Vagina (tissue), 2 donors: ENCODE measurements around the gene ERCC5. TPM values are rescaled to one million over a fixed set of nuclear protein-coding genes. Genes with fewer than 3 reads are reported as not detected.

ENCODE experiments used
- DNase-seq, 2 donors: peaks; one replicate each; pipeline ENCODE4 v3.0.0-alpha.2; 2017; ENCODE audit errors: extremely low spot score in 2 of 2
- H3K27ac ChIP-seq: fragments of 200-600 bp; sonication (generic); one replicate; pipeline ENCODE4 v1.5.1; 2019
- H3K27me3 ChIP-seq: fragments of 200-600 bp; sonication (generic); one replicate; pipeline ENCODE4 v1.5.1; 2019
- H3K36me3 ChIP-seq, 2 donors: fragments of 200-600 bp; sonication (generic); one replicate each; pipeline ENCODE4 v1.5.1; 2017 to 2019
- H3K4me1 ChIP-seq: fragments of 200-600 bp; sonication (generic); one replicate; pipeline ENCODE4 v1.5.1; 2019
- H3K4me3 ChIP-seq, 2 donors: fragments of 200-600 bp; sonication (generic); 1 replicate in 1 of 2; 2 replicates in 1 of 2; pipeline ENCODE4 v1.5.1; 2016 to 2019
- H3K9me3 ChIP-seq: fragments of 200-600 bp; sonication (generic); one replicate; pipeline ENCODE4 v1.5.1; 2019
- POLR2A ChIP-seq, 2 donors: fragments of 450-650 bp; IDR thresholded peaks; one replicate each; pipeline ENCODE4 v1.6.1; 2017; ENCODE audit warnings: antibody characterized with exemption in 2 of 2, mild to moderate bottlenecking in 2 of 2, moderate library complexity in 2 of 2
- POLR2AphosphoS5 ChIP-seq, 2 donors: sonication (generic); formaldehyde crosslinking; IDR thresholded peaks; one replicate each; pipeline ENCODE4 v1.9.0; 2017; ENCODE audit warnings: antibody characterized with exemption in 2 of 2, mild to moderate bottlenecking in 2 of 2, low read depth in 1 of 2; ENCODE audit not compliant: insufficient read depth in 1 of 2
- intact Hi-C: fragments of 100-400 bp; cut with DNase I; formaldehyde crosslinking; loops from one replicate; pipeline ENCODE4 v1.15.1; 2023
- total RNA-seq: library from RNA; depleted of rRNA; stranded (reverse); fragments of >200 nt; gene quantifications from one replicate; pipeline ENCODE4 v1.2.3, GENCODE V29; 2016
- TF ChIP-seq, protein P1 (sequence below), 3 experiments: fragments of 450-650 bp in 2 of 3; fragments of 200-600 bp in 1 of 3; sonication (generic) in 1 of 3; IDR thresholded peaks; one replicate each; pipeline ENCODE4 v1.5.1; 2017 to 2019; ENCODE audit warnings: antibody characterized with exemption in 3 of 3, mild to moderate bottlenecking in 2 of 3, moderate library complexity in 2 of 3

Gene ERCC5
- total RNA-seq, 1 donor from 2014 or later = 41.3 TPM

GRCh38 chr13:102863590-102863989 lies 17.8 kb downstream of the ERCC5 start:
- TF ChIP-seq, protein P1, sequence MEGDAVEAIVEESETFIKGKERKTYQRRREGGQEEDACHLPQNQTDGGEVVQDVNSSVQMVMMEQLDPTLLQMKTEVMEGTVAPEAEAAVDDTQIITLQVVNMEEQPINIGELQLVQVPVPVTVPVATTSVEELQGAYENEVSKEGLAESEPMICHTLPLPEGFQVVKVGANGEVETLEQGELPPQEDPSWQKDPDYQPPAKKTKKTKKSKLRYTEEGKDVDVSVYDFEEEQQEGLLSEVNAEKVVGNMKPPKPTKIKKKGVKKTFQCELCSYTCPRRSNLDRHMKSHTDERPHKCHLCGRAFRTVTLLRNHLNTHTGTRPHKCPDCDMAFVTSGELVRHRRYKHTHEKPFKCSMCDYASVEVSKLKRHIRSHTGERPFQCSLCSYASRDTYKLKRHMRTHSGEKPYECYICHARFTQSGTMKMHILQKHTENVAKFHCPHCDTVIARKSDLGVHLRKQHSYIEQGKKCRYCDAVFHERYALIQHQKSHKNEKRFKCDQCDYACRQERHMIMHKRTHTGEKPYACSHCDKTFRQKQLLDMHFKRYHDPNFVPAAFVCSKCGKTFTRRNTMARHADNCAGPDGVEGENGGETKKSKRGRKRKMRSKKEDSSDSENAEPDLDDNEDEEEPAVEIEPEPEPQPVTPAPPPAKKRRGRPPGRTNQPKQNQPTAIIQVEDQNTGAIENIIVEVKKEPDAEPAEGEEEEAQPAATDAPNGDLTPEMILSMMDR (IDR thresholded peaks at IDR 0.05) = no peak
- no peak for TF ChIP-seq POLR2A (IDR thresholded peaks at IDR 0.05)
- TF ChIP-seq POLR2AphosphoS5 (IDR thresholded peaks at IDR 0.05; ENCODE audit: insufficient read depth in 1 of 2, low read depth in 1 of 2) = no peak
- Histone ChIP-seq H3K4me1 (no peaks in the 10 kb centered on the region), H3K4me3 (no peak overlapping the region), H3K27me3 (no peaks in the 10 kb centered on the region), H3K36me3 (peaks cover 11 to 95% of the 10 kb centered on the region in 2 donors), H3K9me3 (no peaks in the 10 kb centered on the region), H3K27ac (no peak overlapping the region)
- no peak for DNase-seq
- intact Hi-C loops = no loop called here

- TF ChIP-seq, protein P1 (IDR thresholded peaks at IDR 0.05) = no peak
- TF ChIP-seq POLR2AphosphoS5 (IDR thresholded peaks at IDR 0.05; ENCODE audit: insufficient read depth in 1 of 2, low read depth in 1 of 2) = no peak
- TF ChIP-seq POLR2A (IDR thresholded peaks at IDR 0.05) = no peak
- no peak for DNase-seq
- intact Hi-C loops = no loop called here
- H3K27me3 ChIP-seq = no peaks in the 10 kb centered on the region
- no peak overlapping the region for H3K27ac ChIP-seq
- no peak overlapping the region for H3K4me3 ChIP-seq
- no peaks in the 10 kb centered on the region for H3K9me3 ChIP-seq
- peaks cover 8 to 75% of the 10 kb centered on the region in 2 donors for H3K36me3 ChIP-seq
- peaks cover 13% of the 10 kb centered on the region for H3K4me1 ChIP-seq
These were observed 22.6 kb downstream of the ERCC5 start for GRCh38 chr13:102868366-102868936.

GRCh38 chr13:102869948-102870676 lies 24.3 kb downstream of the ERCC5 start:
- TF ChIP-seq POLR2A (IDR thresholded peaks at IDR 0.05) (no peak), POLR2AphosphoS5 (IDR thresholded peaks at IDR 0.05; ENCODE audit: insufficient read depth in 1 of 2, low read depth in 1 of 2) (no peak)
- TF ChIP-seq, protein P1 (IDR thresholded peaks at IDR 0.05) = no peak
- Histone ChIP-seq H3K36me3 (peaks cover 8 to 68% of the 10 kb centered on the region in 2 donors), H3K4me1 (peaks cover 13% of the 10 kb centered on the region), H3K4me3 (no peak overlapping the region), H3K27me3 (no peaks in the 10 kb centered on the region), H3K9me3 (no peaks in the 10 kb centered on the region), H3K27ac (no peak overlapping the region)
- no peak for DNase-seq
- intact Hi-C loops = no loop called here

- TF ChIP-seq, protein P1 (IDR thresholded peaks at IDR 0.05) = peak in 2 of 3 experiments; percentile 39 to 45
- no peak for TF ChIP-seq POLR2A (IDR thresholded peaks at IDR 0.05)
- no peak for TF ChIP-seq POLR2AphosphoS5 (IDR thresholded peaks at IDR 0.05; ENCODE audit: insufficient read depth in 1 of 2, low read depth in 1 of 2)
- intact Hi-C loops = no loop called here
- peaks cover 13% of the 10 kb centered on the region for H3K4me1 ChIP-seq
- no peaks in the 10 kb centered on the region for H3K27me3 ChIP-seq
- no peaks in the 10 kb centered on the region for H3K9me3 ChIP-seq
- H3K36me3 ChIP-seq = peaks cover 8 to 70% of the 10 kb centered on the region in 2 donors
- no peak overlapping the region for H3K4me3 ChIP-seq
- no peak overlapping the region for H3K27ac ChIP-seq
- no peak for DNase-seq
These were observed 25.0 kb downstream of the ERCC5 start for GRCh38 chr13:102870677-102871415.
